Measurements from ENCODE around the gene EVA1B.
A peak's percentile ranks its signal among the peaks of the same experiment; 100 is the strongest.

Gene EVA1B

DNA sequence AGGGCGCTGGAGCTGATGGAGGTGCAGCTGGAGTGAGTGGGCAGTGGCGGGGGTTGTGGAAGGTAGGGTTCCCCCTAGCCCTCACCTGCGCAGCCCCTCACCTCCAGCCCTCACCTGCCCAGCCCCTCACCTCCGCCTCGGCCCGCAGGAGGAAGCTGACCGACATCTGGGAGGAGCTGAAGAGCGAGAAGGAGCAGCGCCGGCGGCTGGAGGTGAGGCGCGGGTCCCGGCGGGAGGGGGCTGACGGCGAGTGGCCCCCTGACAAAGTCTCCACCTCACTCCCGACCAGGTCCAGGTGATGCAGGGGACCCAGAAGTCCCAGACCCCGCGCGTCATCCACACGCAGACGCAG lies 2.7 kb downstream of the EVA1B start:
- TF ChIP-seq CTCF (conservative IDR thresholded peaks at IDR 0.05; ENCODE audit: low read depth, low read length) = no peak
- no peak overlapping the region for H3K4me3 ChIP-seq (ENCODE audit: low read length)
- DNase-seq (ENCODE audit: low read depth) = no peak

DNA sequence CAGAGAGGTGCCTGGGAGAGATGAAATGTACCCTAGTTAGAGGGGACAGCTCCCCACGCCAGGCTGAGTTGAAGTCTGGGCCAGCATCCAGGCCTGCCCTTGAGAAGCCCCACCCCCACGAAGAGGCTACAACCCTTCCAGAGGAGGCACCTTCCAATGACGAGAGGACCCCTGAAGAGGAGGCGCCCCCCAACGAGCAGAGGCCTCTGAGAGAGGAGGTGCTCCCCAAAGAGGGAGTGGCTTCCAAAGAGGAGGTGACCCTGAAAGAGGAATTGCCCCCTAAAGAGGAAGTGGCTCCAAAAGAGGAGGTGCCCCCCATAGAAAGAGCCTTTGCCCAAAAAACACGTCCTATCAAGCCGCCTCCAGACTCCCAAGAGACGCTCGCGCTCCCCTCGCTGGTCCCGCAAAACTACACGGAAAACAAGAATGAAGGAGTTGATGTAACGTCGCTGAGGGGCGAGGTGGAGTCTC lies 3.1 kb downstream of the EVA1B start:
- TF ChIP-seq CTCF (conservative IDR thresholded peaks at IDR 0.05; ENCODE audit: low read depth, low read length) = no peak
- no peak overlapping the region for H3K4me3 ChIP-seq (ENCODE audit: low read length)
- DNase-seq (ENCODE audit: low read depth) = no peak

- TF ChIP-seq CTCF (conservative IDR thresholded peaks at IDR 0.05; ENCODE audit: low read depth, low read length) = no peak
- H3K4me3 ChIP-seq (ENCODE audit: low read length) = no peak overlapping the region
- no peak for DNase-seq (ENCODE audit: low read depth)
Measured at GRCh38 chr1:36309397-36309796, 14.0 kb downstream of the EVA1B start.

DNA sequence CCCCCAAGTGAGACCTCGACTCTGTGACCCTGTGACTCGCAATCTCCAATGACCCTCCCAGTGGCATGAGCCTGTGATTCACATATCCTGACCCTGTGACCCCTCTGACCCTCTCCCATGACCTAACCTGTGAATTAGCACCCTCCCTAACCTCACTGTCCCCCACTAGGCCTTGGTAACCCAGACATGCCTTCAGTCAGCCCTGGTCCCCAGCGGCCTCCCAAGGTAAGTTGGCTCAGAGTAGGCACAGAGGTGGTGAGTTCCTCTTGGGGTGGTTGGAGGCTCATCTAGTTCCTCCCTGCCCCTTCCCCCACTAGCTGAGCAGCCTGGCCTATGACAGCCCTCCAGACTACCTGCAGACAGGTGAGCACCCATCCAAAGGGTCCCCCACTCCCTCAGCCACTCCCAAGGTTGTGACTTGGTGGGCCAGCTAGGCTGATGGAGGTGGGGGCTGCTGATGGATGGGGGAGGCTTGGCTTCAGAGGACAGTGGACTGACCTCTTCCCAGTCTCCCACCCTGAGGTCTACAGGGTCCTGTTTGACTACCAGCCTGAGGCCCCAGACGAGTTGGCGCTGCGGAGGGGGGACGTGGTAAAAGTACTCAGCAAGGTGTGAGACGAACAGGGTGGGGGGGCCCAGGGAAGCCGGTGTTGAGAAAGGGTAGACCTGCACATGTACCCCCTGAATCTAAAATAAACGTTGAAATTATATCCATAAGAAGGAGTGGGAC lies 15.7 kb downstream of the EVA1B start:
- DNase-seq (ENCODE audit: low read depth) = no peak
- TF ChIP-seq CTCF (conservative IDR thresholded peaks at IDR 0.05; ENCODE audit: low read depth, low read length) = no peak

DNA sequence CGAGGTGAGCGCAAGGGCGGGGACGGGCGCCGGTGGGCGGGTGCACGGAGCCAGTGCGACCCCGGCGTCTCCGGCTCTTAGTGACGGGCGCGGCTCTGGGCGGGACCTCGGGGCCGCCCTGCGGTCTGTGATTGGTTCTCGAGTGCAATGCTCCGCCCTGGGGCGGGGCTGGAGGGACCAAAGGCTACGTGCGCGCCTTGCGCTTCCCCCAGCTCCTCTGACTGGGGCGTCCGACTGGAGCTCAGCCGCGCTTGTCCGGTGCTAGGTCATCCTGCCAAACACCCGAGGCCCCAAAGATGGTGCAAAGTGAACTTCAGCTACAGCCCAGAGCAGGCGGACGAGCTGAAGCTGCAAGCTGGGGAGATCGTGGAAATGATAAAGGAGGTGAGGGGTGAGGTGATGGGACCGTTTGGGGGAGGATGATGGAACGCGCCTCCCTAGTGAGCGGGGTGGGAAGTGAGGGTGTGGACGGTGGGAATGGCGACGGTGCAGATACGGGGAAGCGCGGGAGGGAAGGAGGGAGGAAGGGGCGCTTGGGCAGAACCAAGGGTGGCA lies 16.5 kb downstream of the EVA1B start:
- DNase-seq (ENCODE audit: low read depth) = peak; percentile 71
- TF ChIP-seq CTCF (conservative IDR thresholded peaks at IDR 0.05; ENCODE audit: low read depth, low read length) = no peak
- H3K4me3 ChIP-seq (ENCODE audit: low read length) = peak overlapping the region; percentile 86

More for the DNA sequence above, 15.7 kb downstream of the EVA1B start:
- H3K4me3 ChIP-seq (ENCODE audit: low read length) = peak overlapping the region; percentile 86

DNA sequence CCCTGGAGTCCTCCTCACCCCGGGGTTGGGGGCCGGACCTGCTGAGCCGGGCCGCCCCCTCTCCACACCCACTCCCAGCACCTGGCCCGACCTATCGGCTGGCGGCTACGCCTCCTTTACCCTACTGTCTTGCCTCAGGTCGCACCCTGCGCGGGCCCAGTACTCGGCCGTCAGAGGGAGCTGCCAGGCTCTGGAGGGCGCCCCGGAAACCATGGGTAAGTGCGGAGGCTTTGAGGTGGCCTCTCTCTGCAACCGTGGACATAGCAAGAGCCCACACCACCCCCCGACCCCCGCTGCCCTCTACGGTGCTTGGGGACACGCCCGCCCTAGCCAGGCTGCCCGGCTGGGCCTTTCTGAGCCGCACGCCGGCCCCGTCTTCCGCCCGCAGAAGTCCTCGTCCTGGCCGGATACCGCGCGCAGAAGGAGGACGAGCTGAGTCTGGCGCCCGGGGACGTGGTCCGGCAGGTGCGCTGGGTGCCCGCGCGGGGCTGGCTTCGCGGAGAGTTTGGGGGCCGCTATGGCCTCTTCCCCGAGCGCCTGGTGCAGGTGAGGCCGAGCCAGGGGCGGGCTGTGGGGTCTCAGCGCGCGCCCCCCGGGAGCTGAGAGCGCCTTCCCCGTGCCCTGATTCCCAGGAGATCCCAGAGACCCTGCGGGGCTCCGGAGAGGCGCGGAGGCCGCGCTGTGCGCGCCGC lies 17.1 kb downstream of the EVA1B start, which contains the start of gene SH3D21:
SH3D21 (plus strand) TSS at position 159 of the 692 bp plus-strand sequence; CDS start at position 212, 53 bp downstream.
- DNase-seq (ENCODE audit: low read depth) = no peak
- peak within 1 kb of the TSS; percentile 86 for H3K4me3 ChIP-seq (ENCODE audit: low read length)
- peak; percentile 29 for TF ChIP-seq CTCF (conservative IDR thresholded peaks at IDR 0.05; ENCODE audit: low read depth, low read length)

Measured in retinal pigment epithelial cell (primary cell).